HL-60/S4 treated with retinoic acid at 250 ng/mL for 4 days and 3 days (cell line): Measurements from ENCODE around the gene TAS2R3.

Experiments
- in situ Hi-C: fragments of 300-500 bp; cut with MboI; formaldehyde crosslinking; loops from 2 replicates; pipeline ENCODE4 v1.7.0; 2022; ENCODE audit warnings: low sequenced_read_pairs

The TAS2R3 gene

GRCh38 chr7:141763797-141764196, at the start of gene TAS2R3:
TAS2R3 (plus strand) TSS chr7:141764097; CDS start chr7:141764159, 62 bp downstream.
- in situ Hi-C loops = loop anchor here (25.0 kb wide), 1 partner anchor 424 kb away; no protein-coding TSS in a partner anchor

- in situ Hi-C loops = no loop called here
These were observed 49.3 kb upstream of the TAS2R3 start for GRCh38 chr7:141714571-141714970.

- in situ Hi-C loops = no loop called here
These were observed 48.9 kb upstream of the TAS2R3 start for GRCh38 chr7:141715018-141715417.

GRCh38 chr7:141715794-141716689, 47.9 kb upstream of the TAS2R3 start:
- in situ Hi-C loops = no loop called here

- in situ Hi-C loops = no loop called here
These were observed 46.4 kb upstream of the TAS2R3 start for GRCh38 chr7:141717450-141717849.

GRCh38 chr7:141722529-141722928, 41.4 kb upstream of the TAS2R3 start:
- in situ Hi-C loops = no loop called here

- in situ Hi-C loops = no loop called here
These were observed 34.9 kb upstream of the TAS2R3 start for GRCh38 chr7:141729020-141729419.

- in situ Hi-C loops = no loop called here
These were observed 32.3 kb upstream of the TAS2R3 start for GRCh38 chr7:141731476-141732149.

GRCh38 chr7:141737118-141737835, 26.6 kb upstream of the TAS2R3 start:
- in situ Hi-C loops = no loop called here

- in situ Hi-C loops = no loop called here
These were observed 25.9 kb upstream of the TAS2R3 start, which contains the start of gene SSBP1 for GRCh38 chr7:141737836-141738591. SSBP1 (plus strand) TSS chr7:141738358; CDS start chr7:141739167, 809 bp downstream.

GRCh38 chr7:141738592-141739013, 25.3 kb upstream of the TAS2R3 start:
- in situ Hi-C loops = no loop called here

- in situ Hi-C loops = no loop called here
These were observed 24.6 kb upstream of the TAS2R3 start for GRCh38 chr7:141739250-141739649.

- in situ Hi-C loops = no loop called here
These were observed 21.7 kb upstream of the TAS2R3 start for GRCh38 chr7:141742229-141742628.

- in situ Hi-C loops = no loop called here
These were observed 19.8 kb upstream of the TAS2R3 start for GRCh38 chr7:141744131-141744530.

- in situ Hi-C loops = no loop called here
These were observed 15.5 kb upstream of the TAS2R3 start for GRCh38 chr7:141748396-141748795.

GRCh38 chr7:141751904-141752303, 12.0 kb upstream of the TAS2R3 start:
- in situ Hi-C loops = loop anchor here (25.0 kb wide), 1 partner anchor 435 kb away; no protein-coding TSS in a partner anchor

- in situ Hi-C loops = loop anchor here (25.0 kb wide), 1 partner anchor 435 kb away; no protein-coding TSS in a partner anchor
These were observed 11.3 kb upstream of the TAS2R3 start for GRCh38 chr7:141752634-141753033.

- in situ Hi-C loops = loop anchor here (25.0 kb wide), 1 partner anchor 432 kb away; no protein-coding TSS in a partner anchor
These were observed 9.0 kb upstream of the TAS2R3 start for GRCh38 chr7:141754939-141755338.

- in situ Hi-C loops = loop anchor here (25.0 kb wide), 1 partner anchor 417 kb away; no protein-coding TSS in a partner anchor
These were observed 6.2 kb downstream of the TAS2R3 start for GRCh38 chr7:141770083-141770583.

GRCh38 chr7:141776374-141776773, 12.5 kb downstream of the TAS2R3 start, which contains the start of gene TAS2R4:
TAS2R4 (plus strand) TSS chr7:141776674; CDS start chr7:141778489, 1,815 bp downstream.
- in situ Hi-C loops = no loop called here
